K562 (cell line): ENCODE data around the gene MICAL2. TPM values are rescaled to one million over a fixed set of nuclear protein-coding genes. Genes with fewer than 3 reads are reported as not detected.

Experiments used
- ATAC-seq: fragments of 200-7000 bp; cut with Tn5 transposase; 3 replicates; pipeline ENCODE4 v1.9.1; 2020; ENCODE audit warnings: moderate library complexity
- BruUV-seq: library from RNA; stranded (reverse); fragments of 400-500 nt; replicated peaks from 2 replicates; lab custom pipeline; 2021; lab: Mats Ljungman, UMichigan
- CTCF ChIA-PET: fragments of 300-600 bp; formaldehyde crosslinking; extraction: SDS; loops from one replicate; lab custom pipeline; 2021; ENCODE audit warnings: low intra/inter-chr PET ratio; lab: Yijun Ruan, JAX
- POLR2A ChIA-PET: fragments of 300-600, 350-650 bp; sonication (Branson Sonifier 250); formaldehyde crosslinking; extraction: SDS; loops from one replicate; lab custom pipeline; 2021; ENCODE audit warnings: antibody characterized with exemption, inconsistent platforms; lab: Yijun Ruan, JAX
- DNase-seq, 4 experiments: peaks; one replicate each; pipeline versions ENCODE4 v3.0.0 to v3.0.0-alpha.2; 2011 to 2018; ENCODE audit warnings: low spot score in 3 of 4, mixed read lengths in 3 of 4; ENCODE audit errors: extremely low read depth in 1 of 4
- FAIRE-seq: peaks from 2 replicates; lab custom pipeline; 2011; peaks lifted over from hg19 to GRCh38; lab: Jason Lieb, UNC
- H2AFZ ChIP-seq: 2 replicates; pipeline ENCODE4 v1.6.0; 2011; ENCODE audit warnings: low read depth, low read length, control low read depth, inconsistent platforms
- H3K27ac ChIP-seq: fragments of 200-600 bp; 3 replicates; pipeline ENCODE4 v1.8.0; 2011; ENCODE audit warnings: low read depth, mild to moderate bottlenecking, control low read depth, inconsistent platforms, low read length, moderate library complexity, mixed read lengths; ENCODE audit errors: extremely low read depth
- H3K27me3 ChIP-seq, 2 experiments: fragments of 300-600 bp in 1 of 2; 2 replicates in 1 of 2; 3 replicates in 1 of 2; pipeline versions ENCODE4 v1.6.0 to v1.8.0; 2011; ENCODE audit warnings: inconsistent platforms in 2 of 2, low read length in 2 of 2, mild to moderate bottlenecking in 1 of 2, mixed read lengths in 1 of 2, moderate library complexity in 1 of 2; ENCODE audit not compliant: control insufficient read depth in 2 of 2, insufficient read depth in 2 of 2
- H3K36me3 ChIP-seq: fragments of 300-600 bp; 3 replicates; pipeline ENCODE4 v1.8.0; 2011; ENCODE audit warnings: mild to moderate bottlenecking, low read length, inconsistent platforms; ENCODE audit not compliant: control insufficient read depth, insufficient read depth
- H3K4me1 ChIP-seq, 2 experiments: fragments of 200-600 bp in 1 of 2; replicated peaks in 1 of 2; 2 replicates in 1 of 2; 3 replicates in 1 of 2; pipeline versions ENCODE4 v1.5.1 to v1.8.0; 2011; ENCODE audit warnings: inconsistent platforms in 2 of 2, low read length in 2 of 2, mild to moderate bottlenecking in 1 of 2, mixed read lengths in 1 of 2, moderate library complexity in 1 of 2; ENCODE audit not compliant: control insufficient read depth in 2 of 2, insufficient read depth in 2 of 2
- H3K4me2 ChIP-seq: 2 replicates; pipeline ENCODE4 v1.6.1; 2011; ENCODE audit warnings: low read length, control low read depth, inconsistent platforms, mixed read lengths; ENCODE audit not compliant: insufficient read depth
- H3K4me3 ChIP-seq: fragments of 200-600 bp; sonication (generic), shearing (Covaris generic); 2 replicates; pipeline ENCODE4 v1.5.1; 2016; ENCODE audit warnings: control low read depth, inconsistent platforms
- H3K79me2 ChIP-seq: fragments of 200-600 bp; 3 replicates; pipeline ENCODE4 v1.8.0; 2011; ENCODE audit warnings: low read length, inconsistent platforms; ENCODE audit not compliant: control insufficient read depth, insufficient read depth
- H3K9ac ChIP-seq, 2 experiments: 2 replicates each; pipeline versions ENCODE4 v1.6.0 to v1.6.1; 2011; ENCODE audit warnings: low read depth in 2 of 2, low read length in 2 of 2, control low read depth in 1 of 2, inconsistent platforms in 1 of 2, mild to moderate bottlenecking in 1 of 2, mixed read lengths in 1 of 2; ENCODE audit not compliant: insufficient read depth in 1 of 2
- H3K9me1 ChIP-seq: one replicate; pipeline ENCODE4 v1.6.0; 2011; ENCODE audit warnings: inconsistent platforms, mild to moderate bottlenecking, low read length, moderate library complexity; ENCODE audit not compliant: control insufficient read depth, insufficient read depth
- H3K9me3 ChIP-seq: replicated peaks from 2 replicates; pipeline ENCODE4 v1.5.1; 2011; ENCODE audit warnings: low read depth, low read length, inconsistent platforms; ENCODE audit not compliant: control insufficient read depth, insufficient read depth
- H4K20me1 ChIP-seq: replicated peaks from 2 replicates; pipeline ENCODE4 v1.6.1; 2011; ENCODE audit warnings: low read length, inconsistent platforms, mixed read lengths; ENCODE audit not compliant: control insufficient read depth, insufficient read depth
- CBX5 ChIP-seq: IDR thresholded peaks from 2 replicates; pipeline ENCODE4 v1.6.1; 2014; ENCODE audit warnings: low read depth, borderline replicate concordance
- CEBPG ChIP-seq, 3 experiments: fragments of 200-800 bp in 1 of 3; sonication (Bioruptor generic) in 1 of 3; sonication (generic) in 1 of 3; formaldehyde crosslinking in 1 of 3; IDR thresholded peaks in 2 of 3; conservative IDR thresholded peaks in 1 of 3; 2 replicates each; pipeline versions ENCODE4 v1.6.1 to v1.8.0; 2016 to 2022; ENCODE audit warnings: missing compliant biosample characterization in 2 of 3, missing genetic modification characterization in 2 of 3, mild to moderate bottlenecking in 1 of 3, missing genetic modification reagents in 1 of 3
- POLR2A ChIP-seq: fragments of 450-650 bp; conservative IDR thresholded peaks from 2 replicates; pipeline ENCODE4 v1.6.1; 2016
- ZNF316 ChIP-seq: fragments of 450-650 bp; IDR thresholded peaks from 2 replicates; pipeline ENCODE4 v1.6.1; 2016
- WGBS: fragments of 100-300 bp; shearing (Covaris generic); methylation state at CpG from one replicate; pipeline ENCODE4 v1.1.6; 2016; ENCODE audit warnings: low coverage, mixed read lengths; ENCODE audit not compliant: insufficient coverage; ENCODE audit errors: missing lambda C conversion rate; 5-methylcytosine and 5-hydroxymethylcytosine counted together
- in situ Hi-C: fragments of 300-500 bp; cut with MboI; formaldehyde crosslinking; loops from 4 replicates; pipeline ENCODE4 v1.15.0; 2018; ENCODE audit warnings: inconsistent platforms, mixed read lengths
- intact Hi-C: fragments of 100-400 bp; cut with micrococcal nuclease; formaldehyde crosslinking; loops from 2 replicates; pipeline ENCODE4 v1.14.2; 2022
- polyA plus RNA-seq, 8 experiments: library from polyadenylated mRNA; depleted of rRNA in 4 of 8; stranded (reverse) in 5 of 8; unstranded in 3 of 8; fragments of >200 nt; fragmentation: Nextera tagmentation in 2 of 8; fragmentation: Illumina TruSeq in 1 of 8; extraction: Ambion mirVana in 2 of 8; extraction: Trizol in 1 of 8; gene quantifications; 2 replicates each; pipeline versions ENCODE4 v1.2.1 to v1.2.3, GENCODE V29; 2011 to 2014; ENCODE audit warnings: inconsistent platforms in 1 of 8, missing spikeins in 1 of 8
- total RNA-seq, 7 experiments: library from RNA; depleted of rRNA in 6 of 7; stranded (reverse); fragments of >200 nt in 6 of 7; fragmentation: Illumina TruSeq in 2 of 7; extraction: Trizol in 2 of 7; gene quantifications; 2 replicates each; pipeline versions ENCODE4 v1.2.1 to v1.2.3, GENCODE V29; 2011 to 2021; ENCODE audit warnings: low replicate concordance in 1 of 7
- TF ChIP-seq, protein P1 (sequence below): fragments of 450-650 bp; IDR thresholded peaks from 2 replicates; pipeline ENCODE4 v1.6.1; 2017; ENCODE audit warnings: mild to moderate bottlenecking, moderate library complexity
- TF ChIP-seq, protein P2 (sequence below): fragments of 200-800 bp; sonication (Bioruptor generic); IDR thresholded peaks from 2 replicates; pipeline ENCODE4 v1.6.1; 2016; ENCODE audit warnings: missing genetic modification characterization, missing compliant biosample characterization

MICAL2 gene
- total and polyA plus RNA-seq, 9 of the 15 experiments (the other 6 are each of a cell fraction or from before 2014, with no cell fraction given) = 4.7 to 64.2 (median 33.6) TPM

DNA sequence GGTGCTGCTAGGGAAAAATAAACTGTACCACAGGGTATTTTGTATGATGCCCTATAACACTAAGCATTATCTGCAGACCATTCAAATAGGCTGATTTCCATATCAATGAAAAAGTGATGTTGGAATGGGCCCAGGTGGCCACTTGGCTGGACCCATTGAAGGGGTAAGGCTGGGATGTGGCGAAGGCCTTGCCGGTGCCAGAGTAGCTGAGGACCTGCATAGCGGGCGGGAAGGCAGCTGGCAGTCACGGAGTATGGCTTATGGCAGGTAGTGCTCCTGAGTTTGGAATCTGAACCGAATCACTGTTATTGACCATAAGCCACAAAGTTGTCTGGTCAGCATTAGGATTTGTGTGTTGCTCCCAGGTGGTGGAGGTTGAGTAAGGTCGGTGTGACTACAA lies 131.0 kb downstream of the MICAL2 start:
- Histone ChIP-seq H2AFZ (no peak overlapping the region), H3K4me3 (no peak overlapping the region), H3K9ac (no peak overlapping the region)
- in situ Hi-C loops (no loop called here), intact Hi-C loops (no loop called here)
- ATAC-seq = no peak
- no peak for TF ChIP-seq CBX5
- peak; percentile 27; the same call in 1 of the 2 replicates for TF ChIP-seq ZNF316
- TF ChIP-seq, all 486 proteins: peak for 1
- BruUV-seq = no TSS peak
- Histone ChIP-seq H4K20me1 (no peaks in the 10 kb centered on the region), H3K36me3 (peaks cover 39% of the 10 kb centered on the region), H3K4me2 (no peak overlapping the region), H3K27me3 (no peaks in the 10 kb centered on the region), H3K27ac (no peak overlapping the region), H3K79me2 (no peaks in the 10 kb centered on the region), H3K9me3 (no peaks in the 10 kb centered on the region), H3K9me1 (no peaks in the 10 kb centered on the region), H3K4me1 (peaks cover 13 to 17% of the 10 kb centered on the region in 2 experiments; a peak in 4 of 5 replicates)
- FAIRE-seq = no peak
- ChIA-PET CTCF (no interaction called here), POLR2A (interaction anchor here (0.5 to 1.1 kb wide), 2 partner anchors 8 to 929 kb away, joined by 3 to 4 read pairs; no protein-coding TSS in a partner anchor)
- WGBS = 81% methylated on average over 7 of the region's 7 CpGs
- no peak for DNase-seq

DNA sequence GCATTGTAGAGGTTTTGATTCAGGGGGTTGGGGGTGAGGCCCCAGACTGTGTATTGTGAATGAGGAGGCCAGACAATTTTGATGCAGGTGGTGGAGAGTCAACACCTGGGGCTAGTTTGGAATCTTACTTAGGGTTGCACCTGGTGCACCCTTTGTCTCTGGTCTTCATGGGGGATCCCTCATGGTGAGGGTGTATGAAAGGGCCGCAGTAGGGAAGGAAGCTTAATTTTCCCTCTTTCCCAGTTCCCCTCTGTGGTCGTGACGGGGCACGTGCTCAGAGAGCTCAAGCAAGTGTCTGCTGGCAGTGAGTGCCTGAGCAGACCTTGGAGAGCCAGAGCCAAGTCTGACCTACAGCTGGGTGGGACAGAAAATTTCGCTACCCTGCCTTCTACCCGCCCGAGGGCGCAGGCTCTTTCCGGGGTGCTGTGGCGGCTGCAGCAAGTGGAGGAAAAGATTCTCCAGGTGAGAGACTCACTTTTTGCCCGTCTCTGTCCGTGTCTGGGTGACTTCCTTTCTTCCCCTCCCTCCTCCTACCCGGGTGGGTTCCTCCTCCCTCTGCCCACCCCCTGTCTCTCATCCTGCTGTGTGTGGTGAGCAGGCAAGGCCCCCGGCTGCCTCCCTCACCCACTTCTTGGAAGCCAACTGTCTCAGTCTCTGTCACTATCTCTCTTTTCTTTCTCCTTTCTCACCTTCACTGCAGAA lies 131.7 kb downstream of the MICAL2 start:
- ChIA-PET CTCF (no interaction called here), POLR2A (interaction anchor here (0.5 to 1.2 kb wide), 4 partner anchors 9 to 929 kb away, joined by 3 to 4 read pairs (median 3); no protein-coding TSS in a partner anchor)
- H3K36me3 ChIP-seq = peaks cover 34% of the 10 kb centered on the region
- H2AFZ ChIP-seq = no peak overlapping the region
- DNase-seq = peak in 2 of 4 experiments; percentile 32 to 35
- intact Hi-C loops = no loop called here
- H4K20me1 ChIP-seq = no peaks in the 10 kb centered on the region
- H3K4me2 ChIP-seq = no peak overlapping the region
- H3K27me3 ChIP-seq = no peaks in the 10 kb centered on the region
- no peak overlapping the region; the same call in 2 of the 3 replicates for H3K27ac ChIP-seq
- 65% methylated on average over 13 of the region's 14 CpGs for WGBS
- no peaks in the 10 kb centered on the region for H3K9me3 ChIP-seq
- H3K9ac ChIP-seq = peak overlapping the region in 1 of 2 experiments; percentile 79; a peak in 2 of 4 replicates
- in situ Hi-C loops = no loop called here
- H3K4me3 ChIP-seq = no peak overlapping the region
- no peaks in the 10 kb centered on the region for H3K9me1 ChIP-seq
- H3K79me2 ChIP-seq = no peaks in the 10 kb centered on the region
- BruUV-seq = no TSS peak
- ATAC-seq = no peak
- peaks cover 12 to 17% of the 10 kb centered on the region in 2 experiments; a peak in 4 of 5 replicates for H3K4me1 ChIP-seq
- FAIRE-seq = no peak
- TF ChIP-seq CEBPG (CRISPR knock-in tag; IDR thresholded peaks at IDR 0.05) (no peak), CEBPG (tag; conservative IDR thresholded peaks at IDR 0.05 in 1 of 2, IDR thresholded peaks at IDR 0.05 in 1 of 2) (no peak), POLR2A (no peak)
- TF ChIP-seq, protein P1, sequence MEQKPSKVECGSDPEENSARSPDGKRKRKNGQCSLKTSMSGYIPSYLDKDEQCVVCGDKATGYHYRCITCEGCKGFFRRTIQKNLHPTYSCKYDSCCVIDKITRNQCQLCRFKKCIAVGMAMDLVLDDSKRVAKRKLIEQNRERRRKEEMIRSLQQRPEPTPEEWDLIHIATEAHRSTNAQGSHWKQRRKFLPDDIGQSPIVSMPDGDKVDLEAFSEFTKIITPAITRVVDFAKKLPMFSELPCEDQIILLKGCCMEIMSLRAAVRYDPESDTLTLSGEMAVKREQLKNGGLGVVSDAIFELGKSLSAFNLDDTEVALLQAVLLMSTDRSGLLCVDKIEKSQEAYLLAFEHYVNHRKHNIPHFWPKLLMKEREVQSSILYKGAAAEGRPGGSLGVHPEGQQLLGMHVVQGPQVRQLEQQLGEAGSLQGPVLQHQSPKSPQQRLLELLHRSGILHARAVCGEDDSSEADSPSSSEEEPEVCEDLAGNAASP = no peak
- TF ChIP-seq, protein P2, sequence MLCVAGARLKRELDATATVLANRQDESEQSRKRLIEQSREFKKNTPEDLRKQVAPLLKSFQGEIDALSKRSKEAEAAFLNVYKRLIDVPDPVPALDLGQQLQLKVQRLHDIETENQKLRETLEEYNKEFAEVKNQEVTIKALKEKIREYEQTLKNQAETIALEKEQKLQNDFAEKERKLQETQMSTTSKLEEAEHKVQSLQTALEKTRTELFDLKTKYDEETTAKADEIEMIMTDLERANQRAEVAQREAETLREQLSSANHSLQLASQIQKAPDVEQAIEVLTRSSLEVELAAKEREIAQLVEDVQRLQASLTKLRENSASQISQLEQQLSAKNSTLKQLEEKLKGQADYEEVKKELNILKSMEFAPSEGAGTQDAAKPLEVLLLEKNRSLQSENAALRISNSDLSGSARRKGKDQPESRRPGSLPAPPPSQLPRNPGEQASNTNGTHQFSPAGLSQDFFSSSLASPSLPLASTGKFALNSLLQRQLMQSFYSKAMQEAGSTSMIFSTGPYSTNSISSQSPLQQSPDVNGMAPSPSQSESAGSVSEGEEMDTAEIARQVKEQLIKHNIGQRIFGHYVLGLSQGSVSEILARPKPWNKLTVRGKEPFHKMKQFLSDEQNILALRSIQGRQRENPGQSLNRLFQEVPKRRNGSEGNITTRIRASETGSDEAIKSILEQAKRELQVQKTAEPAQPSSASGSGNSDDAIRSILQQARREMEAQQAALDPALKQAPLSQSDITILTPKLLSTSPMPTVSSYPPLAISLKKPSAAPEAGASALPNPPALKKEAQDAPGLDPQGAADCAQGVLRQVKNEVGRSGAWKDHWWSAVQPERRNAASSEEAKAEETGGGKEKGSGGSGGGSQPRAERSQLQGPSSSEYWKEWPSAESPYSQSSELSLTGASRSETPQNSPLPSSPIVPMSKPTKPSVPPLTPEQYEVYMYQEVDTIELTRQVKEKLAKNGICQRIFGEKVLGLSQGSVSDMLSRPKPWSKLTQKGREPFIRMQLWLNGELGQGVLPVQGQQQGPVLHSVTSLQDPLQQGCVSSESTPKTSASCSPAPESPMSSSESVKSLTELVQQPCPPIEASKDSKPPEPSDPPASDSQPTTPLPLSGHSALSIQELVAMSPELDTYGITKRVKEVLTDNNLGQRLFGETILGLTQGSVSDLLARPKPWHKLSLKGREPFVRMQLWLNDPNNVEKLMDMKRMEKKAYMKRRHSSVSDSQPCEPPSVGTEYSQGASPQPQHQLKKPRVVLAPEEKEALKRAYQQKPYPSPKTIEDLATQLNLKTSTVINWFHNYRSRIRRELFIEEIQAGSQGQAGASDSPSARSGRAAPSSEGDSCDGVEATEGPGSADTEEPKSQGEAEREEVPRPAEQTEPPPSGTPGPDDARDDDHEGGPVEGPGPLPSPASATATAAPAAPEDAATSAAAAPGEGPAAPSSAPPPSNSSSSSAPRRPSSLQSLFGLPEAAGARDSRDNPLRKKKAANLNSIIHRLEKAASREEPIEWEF (CRISPR knock-in tag) = no peak
